Endothelial cell of umbilical vein (primary cell): ENCODE measurements around the gene PRPF19. TPM values are rescaled to one million over a fixed set of nuclear protein-coding genes. Genes with fewer than 3 reads are reported as not detected.
A peak's percentile ranks its signal among the peaks of the same experiment; 100 is the strongest.

Experiments
- BruUV-seq: library from RNA; stranded (reverse); fragments of 400-500 nt; replicated peaks from 2 replicates; lab custom pipeline; 2021; lab: Mats Ljungman, UMichigan
- CTCF ChIA-PET: fragments of 300-600, 350-600 bp; sonication (Branson Sonifier 250); formaldehyde crosslinking; loops from one replicate; lab custom pipeline; 2021; ENCODE audit warnings: antibody characterized with exemption, inconsistent platforms; lab: Charles Lee
- POLR2A ChIA-PET: fragments of 300-600, 350-600 bp; sonication (Branson Sonifier 250); formaldehyde crosslinking; loops from one replicate; lab custom pipeline; 2021; ENCODE audit warnings: antibody characterized with exemption, inconsistent platforms; lab: Charles Lee
- DNase-seq: peaks from one replicate; pipeline ENCODE4 v3.0.0-alpha.2; 2011; ENCODE audit warnings: low read depth, low spot score
- FAIRE-seq: peaks from 2 replicates; lab custom pipeline; 2011; peaks lifted over from hg19 to GRCh38; lab: Jason Lieb, UNC
- H2AFZ ChIP-seq: 2 replicates; pipeline ENCODE4 v1.6.0; 2012; ENCODE audit warnings: low read depth, low read length, control low read depth, inconsistent platforms
- H3K27ac ChIP-seq: 2 replicates; pipeline ENCODE4 v1.5.1; 2011; ENCODE audit warnings: low read depth, mild to moderate bottlenecking, control low read depth, low read length, moderate library complexity; ENCODE audit not compliant: insufficient read depth
- H3K27me3 ChIP-seq, 2 experiments: 2 replicates each; pipeline versions ENCODE4 v1.6.0 to v1.6.1; 2011; ENCODE audit warnings: low read length in 2 of 2, mixed read lengths in 1 of 2; ENCODE audit not compliant: control insufficient read depth in 2 of 2, insufficient read depth in 2 of 2
- H3K36me3 ChIP-seq, 2 experiments: 2 replicates in 1 of 2; 3 replicates in 1 of 2; pipeline ENCODE4 v1.5.1; 2011; ENCODE audit warnings: low read length in 2 of 2, mild to moderate bottlenecking in 1 of 2, moderate library complexity in 1 of 2; ENCODE audit not compliant: control insufficient read depth in 2 of 2, insufficient read depth in 2 of 2; ENCODE audit errors: extremely low read depth in 1 of 2
- H3K4me1 ChIP-seq: 3 replicates; pipeline ENCODE4 v1.5.1; 2011; ENCODE audit warnings: mild to moderate bottlenecking, low read length; ENCODE audit not compliant: control insufficient read depth, insufficient read depth; ENCODE audit errors: extremely low read depth
- H3K4me2 ChIP-seq: 2 replicates; pipeline ENCODE4 v1.6.1; 2011; ENCODE audit warnings: low read length, control low read depth, mixed read lengths; ENCODE audit not compliant: insufficient read depth
- H3K4me3 ChIP-seq, 3 experiments: fragments of 200-600 bp in 1 of 3; sonication (generic), shearing (Covaris generic) in 1 of 3; replicated peaks in 1 of 3; 2 replicates each; pipeline ENCODE4 v1.5.1; 2011 to 2016; ENCODE audit warnings: control low read depth in 3 of 3, low read length in 3 of 3, mild to moderate bottlenecking in 2 of 3, inconsistent platforms in 1 of 3, low read depth in 1 of 3, moderate library complexity in 1 of 3; ENCODE audit not compliant: insufficient read depth in 1 of 3
- H3K79me2 ChIP-seq: 2 replicates; pipeline ENCODE4 v1.6.0; 2012; ENCODE audit warnings: low read length, inconsistent platforms; ENCODE audit not compliant: control insufficient read depth, insufficient read depth
- H3K9ac ChIP-seq: replicated peaks from 2 replicates; pipeline ENCODE3; 2011; ENCODE audit warnings: low read length, control low read depth; ENCODE audit not compliant: insufficient read depth; ENCODE audit errors: extremely low read depth
- H3K9me1 ChIP-seq: replicated peaks from 3 replicates; pipeline ENCODE4 v1.6.0; 2011; ENCODE audit warnings: mild to moderate bottlenecking, low read length; ENCODE audit not compliant: control insufficient read depth, insufficient read depth; ENCODE audit errors: extremely low read depth
- H3K9me3 ChIP-seq: replicated peaks from 2 replicates; pipeline ENCODE4 v1.5.1; 2012; ENCODE audit warnings: low read length, inconsistent platforms; ENCODE audit not compliant: control insufficient read depth, insufficient read depth
- H4K20me1 ChIP-seq: replicated peaks from 2 replicates; pipeline ENCODE3; 2011; ENCODE audit warnings: mild to moderate bottlenecking, low read length; ENCODE audit not compliant: control insufficient read depth, insufficient read depth; ENCODE audit errors: extremely low read depth
- dilution Hi-C: fragments of 300-500 bp; cut with MboI; formaldehyde crosslinking; loops from one replicate; pipeline ENCODE4 v1.15.0; 2019; ENCODE audit warnings: low sequenced_read_pairs; ENCODE audit not compliant: extremely low pct_ligation_motif_present
- intact Hi-C: fragments of 100-400 bp; cut with micrococcal nuclease; formaldehyde crosslinking; loops from one replicate; pipeline ENCODE4 v1.10.0; 2022
- polyA plus RNA-seq, 4 experiments: library from polyadenylated mRNA; depleted of rRNA in 3 of 4; stranded (reverse) in 3 of 4; unstranded in 1 of 4; fragments of >200 nt; gene quantifications; 2 replicates each; pipeline versions ENCODE4 v1.2.1 to v1.2.3, GENCODE V29; 2011 to 2012; ENCODE audit warnings: missing spikeins in 1 of 4
- total RNA-seq: library from RNA; stranded (reverse); gene quantifications from 2 replicates; pipeline ENCODE4 v1.2.3, GENCODE V29; 2021
- TF ChIP-seq, protein P1 (sequence below), 2 donors: IDR thresholded peaks; 1 replicate in 1 of 2; 2 replicates in 1 of 2; pipeline ENCODE4 v1.5.1; 2011; ENCODE audit warnings: low read length in 2 of 2, mild to moderate bottlenecking in 2 of 2, moderate library complexity in 2 of 2, control low read depth in 1 of 2, inconsistent platforms in 1 of 2, low read depth in 1 of 2; ENCODE audit not compliant: insufficient read depth in 1 of 2; ENCODE audit errors: extremely low read depth in 1 of 2
- TF ChIP-seq, protein P2 (sequence below): IDR thresholded peaks from 2 replicates; pipeline ENCODE4 v1.6.1; 2011; ENCODE audit not compliant: insufficient read depth, insufficient read length

The PRPF19 gene
- total and polyA plus RNA-seq, 2 donors (not counting 3 experiments of a cell fraction or from before 2014, with no cell fraction given) = 97.1 to 126 TPM

DNA sequence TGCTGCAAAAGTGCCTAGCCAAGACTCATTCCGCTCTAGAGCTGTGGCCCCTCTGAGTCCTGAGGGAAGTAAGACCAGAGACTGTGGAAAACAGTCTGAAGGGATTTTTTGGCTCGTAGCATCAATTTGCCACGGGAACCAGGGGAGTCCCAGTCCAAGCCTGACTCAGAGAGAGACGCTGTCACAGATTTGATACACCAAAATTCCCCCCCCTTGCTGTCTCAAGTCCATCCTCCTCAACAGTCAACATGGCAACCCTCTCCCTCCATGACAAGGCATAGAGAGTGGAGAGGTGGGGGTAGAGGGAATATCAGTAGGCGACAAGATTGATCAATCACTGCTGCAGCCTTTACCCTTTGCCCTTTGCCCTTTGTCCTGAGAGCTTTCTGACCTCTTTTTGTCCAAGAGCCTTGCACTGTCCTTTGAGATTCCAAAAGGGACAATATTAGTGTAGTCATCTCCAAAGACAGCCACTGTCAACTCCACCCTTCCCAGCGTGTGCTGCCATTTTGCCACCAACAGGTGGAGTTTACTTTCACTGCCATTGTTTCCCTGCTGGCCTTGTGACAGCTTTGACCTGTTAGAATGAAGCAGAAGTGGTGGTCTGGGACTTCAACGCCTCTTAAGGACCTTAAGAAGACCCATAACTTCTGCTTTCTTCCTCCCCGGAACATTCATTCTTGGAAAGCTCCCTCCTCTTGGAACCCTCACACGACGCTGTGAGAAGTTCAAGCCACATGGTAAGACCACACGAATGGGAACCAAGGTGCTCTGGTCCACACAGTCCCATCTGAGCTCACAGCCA is 38.3 kb upstream of the PRPF19 start:
- no peak overlapping the region for H3K9ac ChIP-seq
- no peak overlapping the region for H2AFZ ChIP-seq
- no peaks in the 10 kb centered on the region for H3K4me1 ChIP-seq
- FAIRE-seq (no peak), DNase-seq (no peak)
- no peaks in the 10 kb centered on the region for H3K9me3 ChIP-seq
- intact Hi-C loops (no loop called here), dilution Hi-C loops (no loop called here)
- H3K4me2 ChIP-seq = no peak overlapping the region
- no peak overlapping the region for H3K4me3 ChIP-seq
- H3K27ac ChIP-seq = no peak overlapping the region
- H3K79me2 ChIP-seq = no peaks in the 10 kb centered on the region
- no peaks in the 10 kb centered on the region for H3K36me3 ChIP-seq
- no peaks in the 10 kb centered on the region for H3K9me1 ChIP-seq
- CTCF ChIA-PET = interaction anchor here (0.6 to 1.7 kb wide), 4 partner anchors 10 to 246 kb away, joined by 3 to 8 read pairs (median 4); no protein-coding TSS in a partner anchor
- POLR2A ChIA-PET = no interaction called here
- TF ChIP-seq, protein P1, sequence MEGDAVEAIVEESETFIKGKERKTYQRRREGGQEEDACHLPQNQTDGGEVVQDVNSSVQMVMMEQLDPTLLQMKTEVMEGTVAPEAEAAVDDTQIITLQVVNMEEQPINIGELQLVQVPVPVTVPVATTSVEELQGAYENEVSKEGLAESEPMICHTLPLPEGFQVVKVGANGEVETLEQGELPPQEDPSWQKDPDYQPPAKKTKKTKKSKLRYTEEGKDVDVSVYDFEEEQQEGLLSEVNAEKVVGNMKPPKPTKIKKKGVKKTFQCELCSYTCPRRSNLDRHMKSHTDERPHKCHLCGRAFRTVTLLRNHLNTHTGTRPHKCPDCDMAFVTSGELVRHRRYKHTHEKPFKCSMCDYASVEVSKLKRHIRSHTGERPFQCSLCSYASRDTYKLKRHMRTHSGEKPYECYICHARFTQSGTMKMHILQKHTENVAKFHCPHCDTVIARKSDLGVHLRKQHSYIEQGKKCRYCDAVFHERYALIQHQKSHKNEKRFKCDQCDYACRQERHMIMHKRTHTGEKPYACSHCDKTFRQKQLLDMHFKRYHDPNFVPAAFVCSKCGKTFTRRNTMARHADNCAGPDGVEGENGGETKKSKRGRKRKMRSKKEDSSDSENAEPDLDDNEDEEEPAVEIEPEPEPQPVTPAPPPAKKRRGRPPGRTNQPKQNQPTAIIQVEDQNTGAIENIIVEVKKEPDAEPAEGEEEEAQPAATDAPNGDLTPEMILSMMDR (IDR thresholded peaks at IDR 0.05; ENCODE audit: extremely low read depth in 1 of 2, insufficient read depth in 1 of 2, low read depth in 1 of 2, low read length in 2 of 2) = peak in 1 of 2 donors; percentile 25
- TF ChIP-seq, protein P2, sequence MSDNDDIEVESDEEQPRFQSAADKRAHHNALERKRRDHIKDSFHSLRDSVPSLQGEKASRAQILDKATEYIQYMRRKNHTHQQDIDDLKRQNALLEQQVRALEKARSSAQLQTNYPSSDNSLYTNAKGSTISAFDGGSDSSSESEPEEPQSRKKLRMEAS = no peak
- no peaks in the 10 kb centered on the region for H4K20me1 ChIP-seq
- H3K27me3 ChIP-seq = peaks cover 0 to 2% of the 10 kb centered on the region in 2 experiments
- BruUV-seq = no TSS peak
